ENCODE measurements around the gene ERCC8.
"Not testable (repeated sequence)": the region's sequence is repeated elsewhere in the genome, so short reads cannot be mapped to it uniquely, and the experiment has no call there.

The ERCC8 gene

GRCh38 chr5:60944904-60945812 lies at the start of gene ERCC8, which contains the start of gene NDUFAF2:
Gene ERCC8, minus strand, starts transcription at chr5:60945070. Its CDS starts 62 bp downstream, at chr5:60945008.
Gene NDUFAF2, plus strand, starts transcription at chr5:60945205. Its CDS starts 51 bp downstream, at chr5:60945256.
- DNase-seq: peak; percentile 91

GRCh38 chr5:60993875-60994571 lies 49.2 kb upstream of the ERCC8 start:
- no peak for DNase-seq

GRCh38 chr5:60993425-60993824 lies 48.6 kb upstream of the ERCC8 start:
- no peak for DNase-seq

- no peak for DNase-seq
These were observed 48.0 kb upstream of the ERCC8 start for GRCh38 chr5:60992871-60993270.

GRCh38 chr5:60989790-60990189 lies 44.9 kb upstream of the ERCC8 start:
- DNase-seq: no peak

- DNase-seq: not testable (repeated sequence)
These were observed 37.3 kb upstream of the ERCC8 start for GRCh38 chr5:60982127-60982526.

GRCh38 chr5:60980511-60980910 lies 35.6 kb upstream of the ERCC8 start:
- no peak for DNase-seq

GRCh38 chr5:60978968-60979367 lies 34.1 kb upstream of the ERCC8 start:
- DNase-seq: no peak

GRCh38 chr5:60977956-60978737 lies 33.3 kb upstream of the ERCC8 start:
- DNase-seq: no peak

- no peak for DNase-seq
These were observed 27.4 kb upstream of the ERCC8 start for GRCh38 chr5:60972231-60972630.

- DNase-seq: peak; percentile 63
These were observed 16.8 kb upstream of the ERCC8 start for GRCh38 chr5:60961685-60962084.

GRCh38 chr5:60960591-60960990 lies 15.7 kb upstream of the ERCC8 start:
- peak; percentile 14 for DNase-seq

GRCh38 chr5:60959156-60959555 lies 14.3 kb upstream of the ERCC8 start:
- peak; percentile 34 for DNase-seq

GRCh38 chr5:60958712-60959111 lies 13.8 kb upstream of the ERCC8 start:
- no peak for DNase-seq

- no peak for DNase-seq
These were observed 13.2 kb upstream of the ERCC8 start for GRCh38 chr5:60958088-60958487.

GRCh38 chr5:60955239-60955638 lies 10.4 kb upstream of the ERCC8 start:
- DNase-seq: no peak

- DNase-seq: no peak
These were observed 3.9 kb upstream of the ERCC8 start for GRCh38 chr5:60948738-60949137.

- peak; percentile 67 for DNase-seq
These were observed 930 bp upstream of the ERCC8 start for GRCh38 chr5:60945813-60946187.

- DNase-seq: no peak
These were observed 1.2 kb downstream of the ERCC8 start for GRCh38 chr5:60943624-60944023.

- no peak for DNase-seq
These were observed 15.8 kb downstream of the ERCC8 start for GRCh38 chr5:60929024-60929423.

- DNase-seq: no peak
These were observed 17.4 kb downstream of the ERCC8 start for GRCh38 chr5:60927450-60927849.

GRCh38 chr5:60918466-60918865 lies 26.4 kb downstream of the ERCC8 start:
- no peak for DNase-seq

GRCh38 chr5:60916646-60917045 lies 28.2 kb downstream of the ERCC8 start:
- DNase-seq: peak; percentile 46

Data from fibroblast of skin of right quadriceps (primary cell).